T-helper 1 cell treated with Interleukin-12 subunit alpha and Interleukin-12 subunit beta and Interleukin-4 antibody, amounts not matched to agents 30 μg/mL and 1 μg/mL, for 36 hours (primary cell): ENCODE measurements around the gene CSF1R.

ENCODE experiments used
- H3K27ac Mint-ChIP-seq: one replicate; pipeline ENCODE4 v1.8.0; 2021; ENCODE audit warnings: mild to moderate bottlenecking, mixed read lengths
- H3K27me3 Mint-ChIP-seq: one replicate; pipeline ENCODE4 v1.8.0; 2021; ENCODE audit warnings: low read depth, mixed read lengths
- H3K36me3 Mint-ChIP-seq: one replicate; pipeline ENCODE4 v1.8.0; 2021; ENCODE audit warnings: low read depth, mixed read lengths
- H3K4me1 Mint-ChIP-seq: one replicate; pipeline ENCODE4 v1.8.0; 2021; ENCODE audit warnings: low read depth, mixed read lengths
- H3K4me3 Mint-ChIP-seq: one replicate; pipeline ENCODE4 v1.8.0; 2021; ENCODE audit warnings: mild to moderate bottlenecking, moderate library complexity, mixed read lengths
- H3K9me3 Mint-ChIP-seq: one replicate; pipeline ENCODE4 v1.8.0; 2021; ENCODE audit warnings: mixed read lengths

Gene CSF1R

GRCh38 chr5:150124111-150124557 is 37.8 kb upstream of the CSF1R start:
- no peak overlapping the region for H3K27ac Mint-ChIP-seq
- H3K27me3 Mint-ChIP-seq, result no peaks in the 10 kb centered on the region
- peaks cover 5% of the 10 kb centered on the region for H3K4me1 Mint-ChIP-seq
- no peaks in the 10 kb centered on the region for H3K9me3 Mint-ChIP-seq
- H3K36me3 Mint-ChIP-seq, result no peaks in the 10 kb centered on the region
- no peak overlapping the region for H3K4me3 Mint-ChIP-seq

GRCh38 chr5:150123542-150123941 is 37.2 kb upstream of the CSF1R start:
- Mint-ChIP-seq H3K27ac (no peak overlapping the region), H3K27me3 (no peaks in the 10 kb centered on the region), H3K9me3 (no peaks in the 10 kb centered on the region), H3K4me1 (peaks cover 5% of the 10 kb centered on the region), H3K4me3 (no peak overlapping the region), H3K36me3 (no peaks in the 10 kb centered on the region)

- Mint-ChIP-seq H3K9me3 (no peaks in the 10 kb centered on the region), H3K27ac (no peak overlapping the region), H3K4me3 (no peak overlapping the region), H3K36me3 (no peaks in the 10 kb centered on the region), H3K4me1 (peaks cover 2% of the 10 kb centered on the region), H3K27me3 (no peaks in the 10 kb centered on the region)
Observed at GRCh38 chr5:150122536-150123481, 36.5 kb upstream of the CSF1R start.

DNA sequence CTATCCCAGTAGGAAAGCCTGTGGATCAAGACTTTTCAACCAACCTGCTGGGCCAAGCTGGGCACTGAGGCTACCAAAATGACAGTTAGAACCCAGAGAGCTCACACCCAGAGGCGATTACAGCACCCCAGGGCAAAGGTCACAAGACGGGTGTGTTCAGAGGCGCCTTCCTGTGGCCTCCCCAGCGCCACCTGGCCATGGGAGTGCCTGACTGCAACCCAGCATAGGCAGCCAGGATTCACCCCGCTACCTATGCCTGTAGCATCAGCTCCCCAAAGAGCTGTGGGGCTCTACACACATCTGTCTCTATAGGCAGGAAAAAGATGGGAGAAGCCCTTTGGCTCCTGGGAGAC is 35.8 kb upstream of the CSF1R start:
- peaks cover 2% of the 10 kb centered on the region for H3K4me1 Mint-ChIP-seq
- no peaks in the 10 kb centered on the region for H3K36me3 Mint-ChIP-seq
- H3K27me3 Mint-ChIP-seq, result no peaks in the 10 kb centered on the region
- no peak overlapping the region for H3K27ac Mint-ChIP-seq
- H3K4me3 Mint-ChIP-seq, result no peak overlapping the region
- no peaks in the 10 kb centered on the region for H3K9me3 Mint-ChIP-seq

DNA sequence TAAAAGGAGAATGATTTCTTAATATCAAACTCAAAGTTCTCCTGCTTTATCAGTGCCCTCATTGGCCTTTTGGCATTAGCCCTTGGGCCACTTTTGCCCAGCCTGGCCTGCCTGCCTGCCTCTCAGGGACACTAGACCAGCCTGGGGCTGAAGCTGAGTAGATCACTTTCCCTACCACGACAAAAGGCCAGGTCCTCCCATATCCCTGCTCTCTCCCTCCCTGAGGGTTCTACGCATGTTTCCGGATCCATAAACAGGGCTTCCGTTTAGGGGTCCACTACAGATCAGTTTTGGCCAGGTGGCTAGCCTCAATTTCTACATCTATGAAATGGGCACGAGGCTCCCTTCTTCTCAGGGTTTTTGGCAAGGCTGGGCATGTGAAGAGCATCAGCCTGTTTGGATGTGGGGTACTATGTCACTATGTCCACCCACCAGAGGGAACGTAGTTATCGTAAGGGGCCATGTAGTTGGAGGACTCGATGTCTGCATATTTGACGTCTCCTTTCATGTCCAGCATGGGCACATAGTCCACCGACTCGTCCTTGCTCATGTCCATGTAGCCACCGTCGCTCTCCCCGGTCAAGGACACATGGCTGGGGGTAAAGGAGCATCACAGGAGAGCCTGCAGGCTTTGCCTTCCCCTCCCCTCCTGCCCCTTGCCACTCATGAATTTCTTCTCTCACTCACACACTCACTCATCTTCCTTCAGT is 35.2 kb upstream of the CSF1R start:
- no peaks in the 10 kb centered on the region for H3K9me3 Mint-ChIP-seq
- peaks cover 2% of the 10 kb centered on the region for H3K4me1 Mint-ChIP-seq
- no peak overlapping the region for H3K27ac Mint-ChIP-seq
- H3K27me3 Mint-ChIP-seq, result no peaks in the 10 kb centered on the region
- no peak overlapping the region for H3K4me3 Mint-ChIP-seq
- H3K36me3 Mint-ChIP-seq, result no peaks in the 10 kb centered on the region

GRCh38 chr5:150120617-150121447 is 34.5 kb upstream of the CSF1R start:
- Mint-ChIP-seq H3K9me3 (no peaks in the 10 kb centered on the region), H3K4me3 (no peak overlapping the region), H3K36me3 (no peaks in the 10 kb centered on the region), H3K27me3 (no peaks in the 10 kb centered on the region), H3K27ac (no peak overlapping the region), H3K4me1 (peaks cover 2% of the 10 kb centered on the region)

- no peak overlapping the region for H3K27ac Mint-ChIP-seq
- H3K4me3 Mint-ChIP-seq, result no peak overlapping the region
- peaks cover 2% of the 10 kb centered on the region for H3K4me1 Mint-ChIP-seq
- no peaks in the 10 kb centered on the region for H3K9me3 Mint-ChIP-seq
- H3K27me3 Mint-ChIP-seq, result no peaks in the 10 kb centered on the region
- H3K36me3 Mint-ChIP-seq, result no peaks in the 10 kb centered on the region
Observed at GRCh38 chr5:150120062-150120441, 33.7 kb upstream of the CSF1R start.

DNA sequence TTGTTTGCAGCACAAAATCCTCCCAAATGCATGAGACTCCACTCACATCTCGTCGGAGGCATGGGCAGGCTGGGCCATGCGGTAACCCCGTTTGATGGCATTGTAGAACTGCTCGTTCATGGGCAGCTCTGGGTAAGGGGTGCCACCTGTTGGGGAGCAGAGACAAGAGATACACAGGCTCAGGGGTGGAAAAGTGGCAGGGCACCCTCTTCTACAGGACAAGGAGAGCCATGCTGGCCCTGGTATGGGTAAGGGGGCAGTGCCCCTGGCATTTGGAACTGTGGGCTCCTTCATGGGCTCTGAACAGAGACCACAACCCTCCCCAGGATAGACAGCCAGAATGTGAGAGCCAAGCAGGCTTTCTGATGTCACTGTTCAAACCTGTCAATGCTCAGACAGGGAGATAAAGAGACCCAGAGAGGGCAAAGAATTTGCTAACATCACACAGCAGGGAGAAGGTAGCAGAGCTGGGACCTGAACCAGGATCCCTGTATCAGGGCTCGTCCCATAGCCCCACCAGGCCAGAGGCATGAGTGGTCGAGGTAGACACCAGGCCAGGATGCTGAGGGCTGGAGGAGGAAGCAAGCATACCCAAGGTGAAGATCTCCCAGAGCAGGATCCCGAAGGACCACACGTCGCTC is 33.2 kb upstream of the CSF1R start:
- H3K9me3 Mint-ChIP-seq, result no peaks in the 10 kb centered on the region

DNA sequence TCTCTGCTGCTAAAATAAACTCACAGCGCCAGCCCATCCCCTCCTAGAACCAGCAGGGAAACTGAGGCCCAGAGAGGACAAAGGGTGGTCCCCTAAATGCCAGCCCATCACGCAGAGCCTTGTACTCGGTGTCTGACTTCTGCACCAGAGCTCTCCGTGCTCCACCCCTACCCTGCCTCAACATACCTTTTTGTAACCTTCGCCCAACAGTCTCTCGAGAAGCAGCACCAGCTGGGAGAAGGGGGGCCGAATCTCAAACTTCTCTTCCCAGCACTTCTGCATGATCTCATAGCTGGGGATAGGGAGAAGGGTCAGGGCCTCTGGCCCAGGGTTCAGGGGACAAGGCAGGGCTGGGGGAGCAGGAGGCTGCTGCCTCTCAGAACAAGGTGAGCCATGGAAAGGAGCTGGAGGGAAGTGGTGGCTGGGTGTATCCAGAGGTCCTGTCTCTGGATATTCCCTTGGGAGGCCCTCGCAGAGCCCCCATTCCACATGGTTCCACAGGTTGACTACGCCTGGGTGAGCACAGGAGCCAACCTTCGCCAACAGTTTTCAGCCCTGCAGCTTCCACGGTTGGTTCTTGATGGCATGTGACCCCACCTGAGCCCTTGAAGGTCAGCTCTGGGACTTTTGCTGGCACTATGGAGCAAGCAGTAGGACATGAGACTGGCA is 32.3 kb upstream of the CSF1R start:
- no peak overlapping the region for H3K27ac Mint-ChIP-seq
- H3K4me3 Mint-ChIP-seq, result no peak overlapping the region
- no peaks in the 10 kb centered on the region for H3K9me3 Mint-ChIP-seq
- no peaks in the 10 kb centered on the region for H3K27me3 Mint-ChIP-seq
- H3K4me1 Mint-ChIP-seq, result peaks cover 2% of the 10 kb centered on the region
- no peaks in the 10 kb centered on the region for H3K36me3 Mint-ChIP-seq

More for the DNA sequence above, 33.2 kb upstream of the CSF1R start:
- peaks cover 2% of the 10 kb centered on the region for H3K4me1 Mint-ChIP-seq
- H3K27me3 Mint-ChIP-seq, result no peaks in the 10 kb centered on the region
- H3K36me3 Mint-ChIP-seq, result no peaks in the 10 kb centered on the region
- H3K27ac Mint-ChIP-seq, result no peak overlapping the region
- H3K4me3 Mint-ChIP-seq, result no peak overlapping the region

GRCh38 chr5:150117945-150118560 is 31.7 kb upstream of the CSF1R start:
- H3K27me3 Mint-ChIP-seq, result no peaks in the 10 kb centered on the region
- no peak overlapping the region for H3K4me3 Mint-ChIP-seq
- no peak overlapping the region for H3K27ac Mint-ChIP-seq
- H3K9me3 Mint-ChIP-seq, result no peaks in the 10 kb centered on the region
- peaks cover 2% of the 10 kb centered on the region for H3K4me1 Mint-ChIP-seq
- no peaks in the 10 kb centered on the region for H3K36me3 Mint-ChIP-seq

GRCh38 chr5:150116667-150117400 is 30.5 kb upstream of the CSF1R start:
- H3K36me3 Mint-ChIP-seq, result no peaks in the 10 kb centered on the region
- H3K4me1 Mint-ChIP-seq, result no peaks in the 10 kb centered on the region
- no peaks in the 10 kb centered on the region for H3K27me3 Mint-ChIP-seq
- no peak overlapping the region for H3K4me3 Mint-ChIP-seq
- H3K27ac Mint-ChIP-seq, result no peak overlapping the region
- no peaks in the 10 kb centered on the region for H3K9me3 Mint-ChIP-seq

DNA sequence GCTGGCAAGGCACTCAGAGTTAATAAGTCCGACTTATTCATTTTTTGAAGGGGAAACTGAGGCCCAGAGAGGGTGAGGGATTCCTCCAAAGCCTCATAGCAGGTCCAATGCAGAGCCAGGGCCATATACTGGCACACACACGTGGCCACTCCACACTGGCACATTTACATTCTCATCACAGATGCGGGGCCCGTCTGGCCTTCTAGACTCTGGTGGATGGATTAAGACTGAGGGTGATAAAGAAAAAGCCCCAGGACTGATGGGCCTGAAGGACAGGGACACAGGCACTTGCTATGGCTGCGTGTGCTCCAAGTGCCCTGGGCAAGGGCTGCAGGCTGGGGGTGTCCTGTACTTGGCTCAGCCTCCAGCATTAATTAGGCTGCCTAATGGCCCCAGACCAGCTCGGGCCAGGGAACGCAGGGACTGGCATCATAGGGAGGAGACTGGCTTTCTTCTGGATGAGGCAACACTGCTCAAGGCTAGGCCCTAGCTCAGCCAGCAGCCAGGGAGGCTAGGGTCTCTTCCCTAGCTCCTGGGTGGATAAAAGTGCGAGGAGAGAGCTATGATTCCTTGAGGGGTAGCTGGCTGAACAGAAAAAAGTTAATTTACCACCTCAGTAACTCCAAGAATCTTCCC is 28.5 kb upstream of the CSF1R start:
- no peaks in the 10 kb centered on the region for H3K9me3 Mint-ChIP-seq
- peaks cover 9% of the 10 kb centered on the region for H3K27me3 Mint-ChIP-seq
- H3K27ac Mint-ChIP-seq, result no peak overlapping the region
- H3K4me3 Mint-ChIP-seq, result no peak overlapping the region
- H3K36me3 Mint-ChIP-seq, result no peaks in the 10 kb centered on the region
- H3K4me1 Mint-ChIP-seq, result no peaks in the 10 kb centered on the region
